ENCODE data around the gene MPC1.
"Not testable (repeated sequence)": the region's sequence is repeated elsewhere in the genome, so short reads cannot be mapped to it uniquely, and the experiment has no call there.

MPC1 gene

GRCh38 chr6:166405386-166405785 is 22.6 kb upstream of the MPC1 start:
- no peak for DNase-seq

DNA sequence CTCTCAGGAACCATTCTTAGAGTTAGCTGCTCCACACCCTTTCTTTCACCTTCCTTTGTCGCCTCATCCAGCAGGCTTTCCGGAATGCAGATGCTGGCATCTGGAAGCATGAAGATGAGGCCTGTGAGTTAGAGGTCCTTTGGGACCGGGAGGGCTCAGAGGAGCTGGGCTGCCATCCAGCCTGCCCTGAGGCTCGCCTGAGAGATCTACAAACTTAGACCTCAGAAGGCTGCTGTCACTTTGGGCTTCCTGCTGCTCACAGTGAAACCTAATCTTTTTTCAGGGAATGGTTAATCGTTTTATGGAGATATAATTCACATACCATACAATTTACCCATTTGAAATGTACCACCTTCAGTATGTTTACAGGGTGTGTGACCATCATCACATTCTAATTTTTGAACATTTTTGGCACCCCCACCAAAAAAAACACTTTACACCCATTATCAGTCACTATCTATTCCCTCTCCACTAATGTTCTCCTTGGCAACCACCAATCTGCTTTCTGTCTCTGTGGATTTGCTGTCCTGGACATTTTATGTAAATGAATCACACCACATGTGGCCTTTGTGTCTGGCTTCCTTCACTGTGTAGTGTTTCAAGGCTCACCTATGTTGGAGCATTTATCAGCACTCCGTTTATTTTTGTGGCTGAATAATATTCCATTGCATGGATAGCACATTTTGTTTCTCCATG is 20.0 kb upstream of the MPC1 start:
- DNase-seq, result no peak

DNA sequence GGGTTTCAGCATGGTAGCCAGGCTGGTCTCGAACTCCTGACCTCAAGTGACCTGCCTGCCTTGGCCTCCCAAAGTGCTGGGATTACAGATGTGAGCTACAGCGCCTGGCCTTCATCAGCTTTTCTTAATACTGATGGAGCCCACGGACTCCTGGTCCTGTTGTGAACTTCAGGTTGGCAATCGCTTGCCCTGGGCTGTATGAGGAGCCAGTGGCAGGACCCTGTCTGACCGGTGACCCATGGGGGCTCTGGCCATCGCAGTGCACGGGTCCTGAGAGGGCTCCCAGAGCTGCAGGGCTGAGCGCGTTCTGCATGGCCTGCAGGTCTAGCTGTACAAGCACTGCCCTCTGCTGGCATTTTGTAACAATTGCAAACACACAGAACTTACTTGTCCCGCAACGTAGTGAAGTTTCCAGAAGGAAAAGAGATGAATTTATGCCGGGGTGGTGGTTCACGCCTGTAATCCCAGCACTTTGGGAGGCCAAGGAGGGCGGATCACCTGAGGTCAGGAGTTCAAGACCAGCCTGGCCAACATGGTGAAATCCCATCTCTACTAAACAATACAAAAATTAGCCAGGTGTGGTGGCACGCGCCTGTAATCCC is 18.0 kb upstream of the MPC1 start:
- DNase-seq, result peak; percentile 55

DNA sequence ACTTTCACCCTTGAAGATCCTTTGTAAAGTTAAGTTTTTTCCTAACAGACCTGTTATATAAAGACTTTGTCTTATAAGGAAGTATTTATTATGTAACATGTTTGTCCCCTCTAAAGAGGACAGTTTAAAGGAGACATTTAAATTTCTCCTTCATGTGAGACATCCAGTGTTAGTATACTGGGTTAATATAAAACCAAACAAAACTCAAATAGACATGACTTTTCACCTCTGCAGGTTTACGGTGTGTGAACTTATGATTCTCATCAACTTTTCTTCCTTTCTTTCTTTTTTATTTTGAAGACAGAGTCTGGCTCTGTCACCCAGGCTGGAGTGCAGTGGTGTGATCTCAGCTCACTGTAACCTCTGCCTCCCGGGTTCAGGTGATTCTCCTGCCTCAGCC is 17.4 kb upstream of the MPC1 start:
- no peak for DNase-seq

- DNase-seq, result no peak
These were observed 15.6 kb upstream of the MPC1 start for GRCh38 chr6:166398348-166398747.

- DNase-seq, result no peak
These were observed 15.1 kb upstream of the MPC1 start for GRCh38 chr6:166397849-166398248.

GRCh38 chr6:166395778-166396177 is 13.0 kb upstream of the MPC1 start:
- DNase-seq, result no peak

DNA sequence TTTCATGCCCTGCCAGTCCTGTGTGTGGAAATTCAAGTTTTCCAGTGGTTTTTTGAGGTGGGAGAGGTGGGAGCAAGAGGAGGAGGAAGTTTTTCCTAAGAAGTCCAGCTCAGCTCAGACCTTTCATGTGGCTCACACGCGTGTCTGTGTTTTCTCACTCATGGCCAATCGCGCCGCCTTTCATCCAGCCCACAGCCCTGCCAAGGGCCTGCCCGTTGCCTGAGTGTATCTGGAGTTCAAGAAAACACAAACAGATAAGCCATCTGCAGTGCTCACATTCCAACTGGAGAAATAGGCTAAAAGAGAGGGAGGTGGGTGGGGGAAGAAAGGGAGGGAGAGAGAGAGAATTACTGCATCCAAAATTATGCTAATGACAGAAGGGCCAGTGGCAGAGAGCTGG is 12.6 kb upstream of the MPC1 start:
- no peak for DNase-seq

DNA sequence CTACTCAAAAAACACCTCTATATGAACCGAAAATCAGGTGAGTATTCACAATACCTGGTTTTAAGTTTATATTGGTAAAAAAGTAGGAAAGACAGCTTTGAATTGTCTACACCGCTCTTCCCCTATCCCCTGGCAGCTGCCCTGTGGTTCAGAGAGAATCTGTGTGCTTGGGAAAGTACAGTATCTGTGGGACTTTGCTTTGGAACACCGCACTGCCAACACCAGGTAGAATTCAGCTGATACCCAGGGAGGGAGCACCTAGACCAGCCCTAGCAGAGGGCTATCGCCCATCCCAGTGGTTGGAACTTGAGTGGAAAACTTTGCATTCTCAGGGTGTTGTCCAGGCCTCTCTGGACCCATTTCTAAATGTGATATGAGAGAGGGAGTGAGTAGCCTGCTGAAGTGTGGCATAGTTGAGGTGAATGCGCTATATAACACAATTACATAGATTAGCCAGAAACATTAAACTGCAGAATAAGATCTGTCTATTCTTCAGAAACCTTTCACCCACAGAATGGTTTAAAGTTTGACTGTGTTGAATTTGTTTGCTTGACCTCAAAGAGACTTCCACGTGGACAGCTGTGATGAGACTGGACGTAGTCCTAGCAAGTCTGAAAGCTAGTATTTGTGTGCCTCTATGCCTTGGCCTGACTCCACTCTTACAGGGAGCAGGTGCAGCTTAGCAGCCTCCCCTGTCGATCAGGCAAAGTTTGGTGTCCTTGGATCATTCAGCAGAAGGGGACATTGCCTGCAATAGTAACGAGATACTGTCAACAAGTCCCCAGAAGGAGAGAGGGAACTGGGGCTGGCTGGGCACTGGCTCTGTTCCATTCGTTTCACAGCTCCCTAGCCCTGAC is 11.5 kb upstream of the MPC1 start:
- DNase-seq, result no peak

DNA sequence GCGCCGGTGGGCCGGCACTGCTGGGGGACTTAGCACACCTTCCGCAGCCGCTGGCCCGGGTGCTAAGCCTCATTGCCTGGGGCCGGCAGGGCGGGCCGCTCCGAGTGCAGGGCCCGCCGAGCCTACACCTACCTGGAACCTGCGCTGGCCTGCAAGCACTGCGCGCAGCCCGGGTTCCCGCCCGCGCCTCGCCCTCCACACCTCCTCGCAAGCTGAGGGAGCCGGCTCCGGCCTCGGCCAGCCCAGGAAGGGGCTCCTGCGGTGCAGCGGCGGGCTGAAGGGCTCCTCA is 10.7 kb upstream of the MPC1 start:
- no peak for DNase-seq

DNA sequence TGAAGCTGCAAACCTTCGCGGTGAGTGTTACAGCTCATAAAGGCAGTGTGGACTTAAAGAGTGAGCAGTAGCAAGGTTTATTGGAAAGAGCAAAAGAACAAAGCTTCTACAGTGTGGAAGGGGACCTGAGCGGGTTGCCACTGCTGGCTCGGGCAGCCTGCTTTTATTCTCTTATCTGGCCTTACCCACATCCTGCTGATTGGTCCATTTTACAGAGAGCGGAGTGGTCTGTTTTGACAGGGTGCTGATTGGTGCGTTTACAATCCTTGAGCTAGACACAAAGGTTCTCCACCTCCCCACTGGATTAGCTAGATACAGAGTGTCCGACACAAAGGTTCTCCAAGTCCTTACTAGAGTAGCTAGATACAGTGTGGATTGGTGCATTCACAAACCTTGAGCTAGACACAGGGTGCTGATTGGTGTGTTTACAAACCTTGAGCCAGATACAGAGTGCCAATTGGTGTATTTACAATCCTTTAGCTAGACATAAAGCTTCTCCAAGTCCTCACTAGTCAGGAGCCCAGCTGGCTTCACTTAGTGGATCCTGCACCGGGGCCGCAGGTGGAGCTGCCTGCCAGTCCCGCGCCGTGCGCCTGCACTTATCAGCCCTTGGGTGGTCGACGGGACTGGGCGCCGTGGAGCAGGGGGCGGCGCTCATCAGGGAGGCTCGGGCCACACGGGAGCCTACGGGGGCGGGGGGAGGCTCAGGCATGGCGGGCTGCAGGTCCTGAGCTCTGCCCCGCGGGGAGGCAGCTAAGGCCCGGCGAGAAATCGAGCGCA is 10.2 kb upstream of the MPC1 start:
- DNase-seq, result not testable (repeated sequence)

GRCh38 chr6:166389119-166389518 is 6.4 kb upstream of the MPC1 start:
- DNase-seq, result no peak

DNA sequence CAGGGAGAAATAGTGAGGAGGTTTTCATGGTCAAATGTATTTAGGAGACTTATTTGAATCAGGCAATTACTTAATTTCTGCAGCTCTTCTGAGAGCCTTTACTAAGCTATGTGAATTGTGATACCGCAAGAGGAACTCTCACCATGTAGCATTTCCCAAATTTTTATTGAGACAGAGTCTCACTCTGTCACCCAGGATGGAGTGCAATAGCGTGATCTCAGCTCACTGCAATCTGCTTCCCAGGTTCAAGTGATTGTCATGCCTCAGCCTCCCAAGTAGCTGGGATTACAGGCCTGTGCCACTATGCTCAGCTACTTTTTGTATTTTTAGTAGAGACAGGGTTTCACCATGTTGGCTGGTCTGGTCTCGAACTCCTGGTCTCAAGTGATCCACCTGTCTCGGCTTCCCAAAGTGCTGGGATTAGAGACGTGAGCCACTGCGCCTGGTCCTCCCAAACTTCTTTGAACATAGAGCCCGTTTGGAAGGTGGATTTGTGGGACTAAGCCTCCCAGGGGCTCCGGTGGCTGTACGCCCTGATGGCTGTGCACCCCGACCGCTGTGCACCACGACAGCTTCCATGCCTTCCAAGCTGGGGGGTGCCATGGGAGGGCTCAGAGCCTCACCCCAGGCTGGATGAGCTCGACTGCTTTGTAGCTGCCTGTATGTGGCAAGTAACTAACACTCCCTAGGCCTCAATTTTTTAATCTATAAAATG is 5.7 kb upstream of the MPC1 start:
- no peak for DNase-seq

- DNase-seq, result no peak
These were observed 5.0 kb upstream of the MPC1 start for GRCh38 chr6:166387642-166388289.

GRCh38 chr6:166387098-166387497 is 4.4 kb upstream of the MPC1 start:
- DNase-seq, result not testable (repeated sequence)

GRCh38 chr6:166386111-166386510 is 3.4 kb upstream of the MPC1 start:
- DNase-seq, result no peak

- peak; percentile 37 for DNase-seq
These were observed 1.1 kb upstream of the MPC1 start for GRCh38 chr6:166383802-166384363.

DNA sequence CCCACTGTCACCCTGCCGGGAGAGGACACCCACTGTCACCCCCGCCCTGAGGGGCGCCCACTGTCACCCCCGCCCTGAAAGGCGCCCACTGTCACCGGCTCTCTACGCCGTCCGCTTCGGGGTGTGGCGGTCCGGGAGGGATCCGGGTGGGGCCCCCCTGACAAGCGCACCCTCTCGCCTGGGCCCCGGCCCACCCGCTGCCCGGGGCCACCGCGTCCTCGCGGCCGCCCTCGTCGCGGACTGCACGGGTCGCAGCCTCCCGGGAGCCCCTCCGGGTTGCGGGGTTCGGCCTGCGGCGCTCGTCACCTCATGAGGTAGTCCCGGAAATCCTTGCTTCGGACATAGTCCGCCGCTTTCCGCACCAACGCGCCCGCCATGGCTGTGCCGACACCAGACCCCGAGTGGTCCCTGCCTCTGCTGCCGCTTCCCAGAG is 224 bp downstream of the MPC1 start:
- DNase-seq, result no peak

GRCh38 chr6:166381733-166382499 is 824 bp downstream of the MPC1 start:
- peak; percentile 68 for DNase-seq

GRCh38 chr6:166381381-166381732 is 1.4 kb downstream of the MPC1 start:
- DNase-seq, result no peak

- no peak for DNase-seq
These were observed 2.9 kb downstream of the MPC1 start for GRCh38 chr6:166379800-166380199.
